ENCODE measurements around the gene CHERP. TPM values are rescaled to one million over a fixed set of nuclear protein-coding genes. Genes with fewer than 3 reads are reported as not detected.

Gene CHERP
- 10.1 TPM for total RNA-seq

GRCh38 chr19:16542045-16542909 is at the start of gene CHERP:
TSS of gene CHERP (minus strand) at chr19:16542437. CDS start at chr19:16542378, 59 bp downstream.

DNA sequence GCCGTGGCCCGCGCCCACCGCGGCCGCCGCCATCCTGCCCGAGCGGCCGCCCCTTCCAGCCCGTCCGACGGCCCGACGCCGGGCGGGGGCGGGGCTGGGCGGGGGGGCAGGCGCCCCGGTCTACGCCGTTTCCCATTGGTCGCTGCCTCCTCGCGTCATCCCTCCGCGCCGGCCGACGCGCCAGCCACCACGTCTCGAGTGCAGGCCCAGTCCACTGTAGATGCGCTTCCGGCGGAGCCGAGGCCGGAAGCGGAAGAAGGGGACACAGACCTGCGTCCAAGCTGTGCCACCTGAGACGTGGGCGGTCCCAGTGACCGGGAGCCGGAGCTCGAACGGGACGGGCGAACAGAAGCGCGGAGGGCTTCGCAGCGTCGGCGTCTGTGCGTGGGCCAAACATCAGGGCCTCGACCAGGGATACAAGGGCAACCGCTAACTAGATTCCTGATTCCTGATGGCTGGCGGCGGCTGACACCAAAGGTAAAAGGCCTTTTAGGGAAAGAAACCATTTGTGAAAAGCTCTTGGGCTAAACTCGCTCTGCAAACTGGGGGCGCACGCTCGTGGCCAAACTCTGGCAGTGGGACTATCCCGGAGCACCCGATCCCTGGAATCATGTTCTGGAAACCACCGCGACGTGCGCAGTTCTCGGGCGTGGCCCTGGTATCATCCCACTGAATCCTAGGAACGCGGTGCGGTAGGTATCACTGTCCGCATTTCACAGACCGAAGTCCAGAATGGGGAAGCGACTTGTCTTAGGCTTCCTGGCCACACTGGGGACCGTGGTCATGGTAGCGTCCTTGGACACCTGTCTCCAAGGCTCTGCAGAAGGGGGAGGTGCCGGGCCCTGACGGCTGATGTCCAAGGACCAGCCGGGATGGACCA is 30.3 kb upstream of the CHERP start, which contains the start of gene SLC35E1:
Gene SLC35E1, minus strand, starts transcription at position 84 of the 880 bp plus-strand sequence. Its CDS starts 51 bp downstream, at position 33.

GRCh38 chr19:16495982-16496612 is 46.1 kb downstream of the CHERP start, which contains the start of the genes C19orf44 and CALR3:
TSS of gene C19orf44 (plus strand) at chr19:16496394. CDS start at chr19:16500793, 4,399 bp downstream.
TSS of gene CALR3 (minus strand) at chr19:16496167. CDS start at chr19:16496129, 38 bp downstream.

Small RNA genes lying within 50 kb of the gene (small RNA-seq; reads per million reads assigned to genes)
- gene RN7SL146P: not detected

Other genes starting within 250 kb of the CHERP start
- gene KLF2, start 217.6 kb downstream of the CHERP start, total RNA-seq: 3.9 TPM
- gene EPS15L1, start 70.5 kb downstream of the CHERP start, total RNA-seq: 19.8 TPM
- not detected for gene CALR3, start 46.3 kb downstream of the CHERP start, total RNA-seq
- gene C19orf44, start 46.0 kb downstream of the CHERP start, total RNA-seq: 6.2 TPM
- 38.1 TPM for gene SLC35E1, start 30.0 kb upstream of the CHERP start, total RNA-seq
- gene MED26, start 85.8 kb upstream of the CHERP start, total RNA-seq: 4.4 TPM
- gene SMIM7, start 117.7 kb upstream of the CHERP start, total RNA-seq: 63.7 TPM
- 18.0 TPM for gene TMEM38A, start 118.7 kb upstream of the CHERP start, total RNA-seq
- gene NWD1, start 177.4 kb upstream of the CHERP start, total RNA-seq: 4.8 TPM

Measured in diencephalon (tissue), 1 donor.